ENCODE measurements around the gene MAP1LC3B.
A peak's percentile ranks its signal among the peaks of the same experiment; 100 is the strongest.

MAP1LC3B gene

GRCh38 chr16:87420026-87421002 lies 28.2 kb downstream of the MAP1LC3B start:
- Histone ChIP-seq H3K9me3 (ENCODE audit: control insufficient read depth, insufficient read depth, low read depth, low read length) (no peaks in the 10 kb centered on the region), H3K27ac (ENCODE audit: extremely low read depth, low read depth, low read length) (no peak overlapping the region), H3K4me3 (ENCODE audit: low read depth, low read length) (no peak overlapping the region), H3K4me1 (ENCODE audit: control insufficient read depth, insufficient read depth, low read length) (no peaks in the 10 kb centered on the region), H3K36me3 (ENCODE audit: control insufficient read depth in 2 of 2, insufficient read depth in 1 of 2, low read length in 2 of 2) (peaks cover 14 to 82% of the 10 kb centered on the region in 2 experiments; a peak in 2 of 3 replicates)
- ChIA-PET POLR2A (no interaction called here), CTCF (interaction anchor here (0.5 to 1.1 kb wide), 4 partner anchors 11 to 216 kb away, joined by 3 to 5 read pairs (median 4); no protein-coding TSS in a partner anchor)
- TF ChIP-seq KLF1 (tag by site-specific recombination; IDR thresholded peaks at IDR 0.05) (no peak), BCL11B (tag by site-specific recombination; IDR thresholded peaks at IDR 0.05; ENCODE audit: low read depth) (no peak), ZNF341 (tag by site-specific recombination; IDR thresholded peaks at IDR 0.05; ENCODE audit: low read depth) (no peak), ZNF692 (tag by site-specific recombination; IDR thresholded peaks at IDR 0.05) (0 out of 2 replicates have a peak, but pooled peaks have one; percentile 27), ZNF623 (tag by site-specific recombination; IDR thresholded peaks at IDR 0.05) (no peak), ZBTB20 (tag by site-specific recombination; IDR thresholded peaks at IDR 0.05) (0 out of 2 replicates have a peak, but pooled peaks have one; percentile 16), BCL11A (tag by site-specific recombination; IDR thresholded peaks at IDR 0.05; ENCODE audit: low read depth) (no peak), ZNF2 (tag by site-specific recombination; IDR thresholded peaks at IDR 0.05) (no peak), ZNF530 (tag by site-specific recombination; IDR thresholded peaks at IDR 0.05; ENCODE audit: low read depth) (no peak), ZFP69B (tag by site-specific recombination; IDR thresholded peaks at IDR 0.05) (peak; percentile 25; the same call in 1 of the 2 replicates), ZNF157 (tag by site-specific recombination; IDR thresholded peaks at IDR 0.05) (no peak)

DNA sequence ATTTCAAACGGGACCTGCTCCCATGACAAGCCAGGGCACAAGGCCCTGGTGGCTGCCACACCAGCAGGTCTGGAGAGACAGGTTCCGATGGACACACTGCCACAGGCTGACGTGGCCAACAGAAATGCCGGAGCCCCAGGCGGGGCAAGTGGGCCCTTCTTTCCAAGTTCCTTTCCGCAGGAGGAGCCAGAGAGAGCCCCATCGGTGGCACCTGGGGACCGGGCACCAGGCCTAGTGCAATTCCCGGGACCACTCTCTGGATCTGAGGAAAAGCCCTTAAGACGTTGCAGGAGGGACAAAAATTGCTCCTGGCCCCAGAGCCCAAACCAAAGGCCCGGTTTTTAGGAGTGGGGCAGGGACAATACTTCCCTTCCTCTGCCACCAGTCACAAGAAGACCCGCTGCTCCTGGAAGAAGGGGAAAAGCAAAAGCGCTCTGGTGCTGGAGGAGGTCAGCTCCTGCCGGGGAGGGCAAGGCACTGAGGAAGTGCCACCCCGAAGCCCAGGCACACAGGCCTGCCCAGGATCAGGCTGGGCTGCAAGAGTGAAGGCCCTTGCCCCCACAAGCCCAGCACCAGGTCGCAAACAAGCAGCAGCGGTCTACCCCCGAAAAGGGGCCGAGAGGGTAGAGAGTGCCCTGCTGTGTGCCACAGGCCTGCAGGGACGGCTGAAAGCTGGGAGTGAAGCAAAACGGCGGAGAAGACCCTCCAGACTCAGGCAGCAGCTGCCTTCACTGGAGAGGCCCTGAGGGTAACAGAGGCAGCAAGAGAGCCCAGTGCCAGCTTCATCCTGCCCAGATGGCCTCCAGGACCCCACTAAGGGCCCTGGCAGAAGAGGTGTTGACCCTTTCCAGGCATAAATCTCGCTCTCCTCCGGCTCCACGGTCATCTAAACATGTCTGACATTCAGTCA lies 29.1 kb downstream of the MAP1LC3B start:
- TF ChIP-seq PRDM2 (tag by site-specific recombination; IDR thresholded peaks at IDR 0.05; ENCODE audit: borderline replicate concordance) (no peak), ZBTB11 (tag by site-specific recombination; conservative IDR thresholded peaks at IDR 0.05; ENCODE audit: low read depth) (no peak), ZNF548 (tag by site-specific recombination; IDR thresholded peaks at IDR 0.05) (no peak), ZNF670 (tag by site-specific recombination; IDR thresholded peaks at IDR 0.05; ENCODE audit: low read depth) (no peak)
- ChIA-PET CTCF (interaction anchor here (0.7 to 1.1 kb wide), 4 partner anchors 10 to 215 kb away, joined by 3 to 5 read pairs (median 4); no protein-coding TSS in a partner anchor), POLR2A (interaction anchor here (0.5 kb wide), 1 partner anchor 29 kb away, joined by 5 read pairs; no protein-coding TSS in a partner anchor)
- peaks cover 14 to 79% of the 10 kb centered on the region in 2 experiments; a peak in 2 of 3 replicates for H3K36me3 ChIP-seq (ENCODE audit: control insufficient read depth in 2 of 2, insufficient read depth in 1 of 2, low read length in 2 of 2)
- H3K4me3 ChIP-seq (ENCODE audit: low read depth, low read length): no peak overlapping the region
- no peaks in the 10 kb centered on the region for H3K9me3 ChIP-seq (ENCODE audit: control insufficient read depth, insufficient read depth, low read depth, low read length)
- H3K4me1 ChIP-seq (ENCODE audit: control insufficient read depth, insufficient read depth, low read length): no peaks in the 10 kb centered on the region
- no peak overlapping the region for H3K27ac ChIP-seq (ENCODE audit: extremely low read depth, low read depth, low read length)
